HG03571 (cell line): ENCODE results near the gene ZBTB37.
A peak's percentile ranks its signal among the peaks of the same experiment; 100 is the strongest.
"Not testable (repeated sequence)": the region's sequence is repeated elsewhere in the genome, so short reads cannot be mapped to it uniquely, and the experiment has no call there.

Source experiments
- ATAC-seq: cut with Tn5 transposase; IDR thresholded peaks from one replicate; pipeline ENCODE4 v1.9.1; 2021; ENCODE audit not compliant: unreplicated experiment

ZBTB37 gene

DNA sequence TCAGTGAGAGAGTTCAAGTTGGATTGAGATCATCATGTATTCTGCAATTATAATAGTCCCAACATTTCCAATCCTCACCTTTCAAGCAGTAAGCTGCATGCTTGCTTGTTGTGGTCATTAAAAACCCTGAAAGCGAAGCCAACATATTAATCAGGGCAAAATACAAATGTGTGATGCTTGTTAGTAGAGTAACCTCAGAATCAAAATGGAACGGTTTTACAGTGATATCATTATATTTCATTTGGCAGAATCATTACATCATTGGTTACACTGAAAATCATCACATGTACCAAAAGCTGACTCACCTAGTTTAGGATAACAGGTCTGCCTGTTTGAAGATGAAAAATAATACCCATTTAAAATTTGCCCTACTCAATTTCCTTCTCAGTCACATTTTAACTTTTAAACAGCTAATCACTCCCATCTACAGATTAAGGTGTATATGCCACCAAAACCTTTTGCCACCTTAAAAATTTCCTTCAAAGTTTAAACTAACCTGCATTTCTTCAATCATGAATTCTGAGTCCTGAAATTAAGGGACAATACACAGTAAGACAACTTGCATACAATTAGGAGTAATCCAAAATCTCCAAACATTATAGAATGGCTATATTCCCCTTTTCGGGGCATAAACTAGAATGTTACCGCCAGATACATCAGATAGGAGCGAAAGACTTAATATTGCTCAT, 3.9 kb upstream of the ZBTB37 start:
- ATAC-seq: no peak

DNA sequence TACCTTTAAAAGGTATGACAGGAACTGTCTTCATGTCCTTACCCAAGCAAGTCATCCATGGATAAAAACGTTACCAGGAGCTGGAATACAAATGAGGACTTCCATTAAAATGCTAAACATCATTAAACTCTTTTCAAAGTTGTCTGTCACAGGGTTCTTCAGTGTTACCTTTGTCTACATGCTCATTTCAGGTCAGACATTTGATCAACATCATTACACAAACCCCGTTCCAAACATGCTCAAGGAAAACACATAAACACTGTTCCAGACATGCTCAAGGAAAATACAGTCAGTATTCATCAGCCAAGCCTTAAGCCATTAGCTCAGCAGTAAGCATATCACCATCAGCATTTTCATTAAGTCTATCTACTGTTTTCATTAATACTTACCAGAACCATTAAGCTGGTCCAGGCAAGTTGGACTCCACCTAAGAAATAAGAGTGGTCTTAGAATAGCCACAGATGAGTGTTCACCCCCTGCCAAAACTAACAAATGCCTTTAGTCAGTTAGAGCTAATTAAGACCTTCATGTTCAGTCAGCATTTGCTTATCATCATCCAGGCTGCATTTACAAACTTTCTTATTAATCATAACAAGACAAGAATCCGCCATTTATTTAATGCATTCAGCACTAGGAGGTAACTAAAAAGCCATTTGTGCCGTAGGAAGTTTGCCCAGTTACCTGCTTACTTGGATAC, 2.6 kb upstream of the ZBTB37 start:
- no peak for ATAC-seq

DNA sequence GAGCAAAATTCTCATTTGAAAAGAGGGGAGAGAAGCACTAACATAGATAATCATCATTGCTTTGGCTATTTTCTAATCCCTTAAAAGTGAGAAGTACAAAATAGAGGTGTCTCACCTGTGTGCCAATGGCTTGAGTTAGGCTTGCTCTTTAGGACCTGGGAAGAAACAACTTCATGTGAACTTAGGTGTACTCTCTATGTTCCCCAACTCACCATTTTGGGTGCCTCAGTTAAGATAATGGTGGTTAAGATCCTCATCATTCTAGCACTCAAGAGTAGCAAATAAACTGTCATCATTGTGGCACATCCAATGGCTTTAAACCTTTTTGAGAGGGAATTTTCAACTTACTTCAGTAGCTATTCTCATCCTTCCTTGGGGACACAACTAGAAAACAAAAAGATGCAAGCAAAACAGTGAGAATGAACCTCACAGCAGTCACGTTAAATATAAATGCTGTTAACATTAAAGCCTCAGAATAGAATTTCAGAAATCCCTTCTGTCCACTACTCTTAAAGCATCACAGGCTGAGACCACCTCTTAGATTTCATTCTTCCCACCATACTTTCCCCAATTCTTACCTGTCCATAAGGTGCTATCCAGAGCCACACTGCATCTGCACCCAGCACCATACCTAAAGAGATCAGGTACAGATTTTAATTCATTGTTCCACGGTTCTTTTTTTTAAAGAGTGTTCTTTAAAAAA, 1.6 kb upstream of the ZBTB37 start:
- no peak for ATAC-seq

DNA sequence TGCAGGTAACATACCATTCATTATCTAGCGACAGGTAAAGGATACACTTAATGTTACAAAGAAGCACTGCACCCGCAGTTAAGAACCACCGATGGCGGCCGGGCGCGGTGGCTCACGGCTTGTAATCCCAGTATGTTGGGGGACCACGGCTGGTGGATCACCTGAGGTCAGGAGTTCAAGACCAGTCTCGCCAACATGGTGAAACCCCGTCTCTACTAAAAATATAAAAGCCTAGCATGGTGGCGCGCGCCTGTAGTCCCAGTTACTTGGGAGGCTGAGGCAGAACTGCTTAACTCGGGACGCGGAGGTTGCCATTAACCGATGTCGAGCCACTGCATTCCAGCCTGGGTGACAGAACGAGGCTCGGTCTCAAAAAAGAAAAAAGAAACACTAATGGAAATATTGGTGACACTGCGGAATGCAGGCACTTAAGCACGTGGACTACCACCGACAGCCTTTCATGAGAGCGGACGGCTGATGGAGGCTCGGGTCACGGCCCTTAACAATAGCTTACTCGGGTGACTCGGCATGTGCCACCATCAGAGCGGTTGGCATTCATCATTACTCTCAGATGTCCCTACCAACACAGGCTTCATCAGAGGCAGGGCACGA, 933 bp upstream of the ZBTB37 start:
- no peak for ATAC-seq

DNA sequence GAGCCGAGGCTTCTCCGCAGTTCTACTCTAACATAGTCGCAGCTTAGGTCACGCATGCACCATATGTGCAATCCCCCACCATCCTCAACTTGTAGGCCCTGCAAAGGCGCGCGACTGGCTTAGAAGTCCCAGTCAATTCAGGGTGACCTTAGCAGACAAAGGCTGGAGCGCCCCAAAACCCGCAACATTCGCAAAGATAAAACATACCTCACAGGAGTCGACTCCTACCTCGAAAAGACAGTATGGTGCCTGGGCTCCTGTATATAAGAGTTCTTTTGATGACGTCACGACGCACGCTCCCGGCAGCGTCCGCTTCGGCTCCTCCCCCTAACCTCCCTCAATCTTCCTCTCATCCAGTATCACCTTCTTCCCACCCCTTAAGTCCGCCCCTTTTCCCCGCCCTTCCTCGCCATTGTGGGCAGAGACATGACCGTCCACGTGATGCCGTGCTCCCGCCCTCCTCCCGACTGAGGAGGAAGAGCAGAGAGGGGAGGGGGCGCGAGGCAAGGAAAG, 371 bp upstream of the ZBTB37 start, which contains the start of gene GAS5:
TSS of gene GAS5 (minus strand) at position 237 of the 513 bp plus-strand sequence.
- ATAC-seq: peak; percentile 71

DNA sequence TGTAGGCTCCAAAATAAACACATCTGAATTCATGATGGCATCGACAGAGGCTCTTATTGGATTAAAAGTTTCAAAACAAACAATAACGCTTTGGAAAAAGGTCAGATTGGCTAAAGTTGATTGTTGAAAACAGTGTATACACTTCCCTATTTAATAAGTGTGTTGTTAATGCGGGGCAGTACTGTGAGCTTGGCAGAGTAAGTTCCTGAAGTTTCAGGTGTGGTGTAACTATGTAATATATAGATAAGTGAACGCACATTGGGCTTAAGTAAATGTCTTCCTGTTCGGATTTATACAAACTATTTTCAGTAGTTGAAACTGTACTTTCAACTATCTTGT, 810 bp downstream of the ZBTB37 start:
- no peak for ATAC-seq

DNA sequence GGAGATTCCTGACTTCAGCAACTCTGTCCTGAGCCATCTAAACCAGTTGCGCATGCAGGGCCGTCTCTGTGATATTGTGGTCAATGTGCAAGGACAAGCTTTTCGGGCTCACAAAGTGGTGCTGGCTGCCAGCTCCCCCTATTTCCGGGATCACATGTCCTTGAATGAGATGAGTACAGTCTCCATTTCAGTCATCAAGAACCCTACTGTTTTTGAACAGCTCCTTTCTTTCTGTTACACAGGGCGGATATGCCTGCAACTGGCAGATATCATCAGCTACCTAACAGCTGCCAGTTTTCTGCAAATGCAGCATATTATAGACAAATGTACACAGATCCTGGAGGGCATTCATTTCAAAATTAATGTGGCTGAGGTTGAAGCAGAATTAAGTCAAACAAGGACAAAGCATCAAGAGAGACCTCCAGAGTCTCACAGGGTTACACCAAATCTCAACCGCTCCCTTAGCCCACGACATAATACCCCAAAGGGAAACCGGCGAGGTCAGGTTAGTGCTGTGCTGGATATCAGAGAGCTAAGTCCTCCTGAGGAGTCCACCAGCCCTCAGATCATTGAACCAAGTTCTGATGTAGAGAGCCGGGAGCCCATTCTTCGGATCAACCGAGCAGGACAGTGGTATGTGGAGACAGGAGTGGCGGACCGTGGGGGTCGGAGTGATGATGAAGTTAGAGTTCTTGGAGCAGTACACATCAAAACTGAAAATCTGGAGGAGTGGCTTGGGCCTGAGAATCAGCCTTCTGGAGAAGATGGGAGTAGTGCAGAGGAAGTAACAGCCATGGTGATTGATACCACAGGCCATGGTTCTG, 2.3 kb downstream of the ZBTB37 start:
- peak; percentile 19 for ATAC-seq

DNA sequence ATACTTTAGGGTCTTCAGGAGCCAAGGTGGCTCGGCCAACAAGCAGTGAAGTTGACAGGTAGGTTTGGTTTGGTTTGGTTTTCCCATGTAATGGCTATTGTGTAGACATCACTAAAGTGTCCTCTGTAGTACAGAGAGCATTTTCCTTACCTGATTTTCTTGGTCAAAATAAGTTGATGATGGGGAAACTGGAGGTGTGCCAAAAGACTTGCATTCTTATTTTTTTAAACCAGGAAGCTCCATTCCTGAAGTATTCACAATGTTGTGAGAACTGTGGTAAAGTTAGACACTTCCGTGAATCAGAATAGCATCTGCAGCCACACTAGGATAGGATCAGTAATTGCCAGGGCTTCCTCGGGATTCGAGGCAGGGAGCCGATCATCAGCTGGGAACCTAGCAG, 2.9 kb downstream of the ZBTB37 start:
- ATAC-seq: no peak

DNA sequence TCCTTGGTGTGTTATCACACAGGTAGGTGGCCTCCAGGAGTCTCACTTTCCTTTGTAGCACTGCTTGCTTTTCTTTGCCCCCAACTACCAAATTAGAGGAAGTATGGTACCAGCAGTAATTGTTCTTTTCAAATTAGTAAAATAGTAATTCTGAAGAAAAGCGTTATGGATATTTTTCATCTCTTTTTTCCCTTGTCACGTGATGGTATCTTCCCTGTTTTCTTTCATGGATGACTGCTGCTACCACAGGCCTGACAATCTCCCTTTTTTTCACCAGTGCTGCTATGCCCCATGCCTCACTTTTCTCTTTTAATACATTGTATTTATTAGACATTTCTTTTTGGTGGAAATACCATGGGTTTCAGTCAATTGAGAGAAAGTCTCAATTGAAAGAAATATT, 3.3 kb downstream of the ZBTB37 start:
- no peak for ATAC-seq

DNA sequence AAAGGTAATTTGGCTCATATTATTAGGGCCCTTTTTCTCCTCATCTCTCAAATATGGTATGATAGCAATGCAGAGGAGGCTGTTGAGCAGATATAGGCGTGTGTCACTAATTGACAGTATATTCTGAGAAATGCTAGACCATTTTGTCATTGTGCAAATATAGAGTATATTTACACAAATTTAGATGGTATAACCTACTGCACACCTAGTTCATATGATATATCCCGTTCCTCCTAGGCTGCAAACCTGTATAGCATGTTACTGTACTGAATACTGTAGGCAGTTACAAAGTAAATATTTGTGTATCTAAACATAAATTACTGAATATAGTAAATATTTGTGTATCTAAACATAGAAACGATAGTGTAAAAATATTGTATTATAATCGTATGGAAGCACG, 8.6 kb downstream of the ZBTB37 start:
- no peak for ATAC-seq

DNA sequence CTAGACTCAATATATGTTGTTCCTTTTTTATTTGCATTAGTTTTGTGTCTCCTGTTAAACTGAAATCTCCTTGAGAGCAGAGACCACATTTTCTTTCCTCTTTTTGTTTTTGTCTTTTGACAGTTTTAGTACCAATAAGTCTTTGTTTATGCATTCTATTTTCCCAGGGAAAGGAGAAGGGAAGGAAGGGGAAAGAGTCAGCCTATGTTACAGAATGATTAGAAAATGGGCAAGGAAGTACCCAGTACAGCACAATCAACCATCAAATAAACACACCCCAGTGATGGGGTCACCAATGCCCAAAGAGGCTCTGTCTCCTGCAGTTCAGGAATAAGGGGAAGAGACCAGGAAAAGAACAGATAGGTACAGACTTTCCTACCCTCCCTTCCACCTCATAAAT, 10.1 kb downstream of the ZBTB37 start:
- ATAC-seq: no peak

DNA sequence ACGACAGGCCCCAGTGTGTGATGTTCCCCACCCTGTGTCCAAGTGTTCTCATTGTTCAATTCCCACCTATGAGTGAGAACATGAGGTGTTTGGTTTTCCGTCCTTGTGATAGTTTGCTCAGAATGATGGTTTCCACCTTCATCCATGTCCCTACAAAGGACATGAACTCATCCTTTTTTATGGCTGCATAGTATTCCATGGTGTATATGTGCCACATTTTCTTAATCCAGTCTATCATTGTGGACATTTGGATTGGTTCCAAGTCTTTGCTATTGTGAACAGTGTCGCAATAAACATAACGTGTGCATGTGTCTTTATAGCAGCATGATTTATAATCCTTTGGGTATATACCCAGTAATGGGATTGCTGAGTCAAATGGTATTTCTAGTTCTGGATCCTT, 12.9 kb downstream of the ZBTB37 start:
- ATAC-seq: not testable (repeated sequence)

DNA sequence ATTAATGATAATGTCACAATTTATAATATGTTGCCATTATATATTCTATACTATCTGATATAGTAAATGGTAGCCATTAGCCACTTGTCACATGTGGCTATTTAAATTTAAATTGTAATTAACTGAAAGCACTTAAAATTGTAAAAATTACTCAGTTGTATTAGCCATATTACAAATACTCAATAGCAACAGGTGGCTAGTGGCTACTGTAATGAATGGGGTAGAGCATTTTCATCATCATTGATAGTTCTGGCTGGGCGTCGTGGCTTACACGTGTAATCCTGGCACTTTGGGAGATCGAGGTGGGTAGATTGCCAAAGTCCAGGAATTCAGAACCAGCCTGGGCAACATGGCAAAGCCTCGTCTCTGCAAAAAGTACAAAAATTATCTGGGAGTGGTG, 16.5 kb downstream of the ZBTB37 start:
- no peak for ATAC-seq

DNA sequence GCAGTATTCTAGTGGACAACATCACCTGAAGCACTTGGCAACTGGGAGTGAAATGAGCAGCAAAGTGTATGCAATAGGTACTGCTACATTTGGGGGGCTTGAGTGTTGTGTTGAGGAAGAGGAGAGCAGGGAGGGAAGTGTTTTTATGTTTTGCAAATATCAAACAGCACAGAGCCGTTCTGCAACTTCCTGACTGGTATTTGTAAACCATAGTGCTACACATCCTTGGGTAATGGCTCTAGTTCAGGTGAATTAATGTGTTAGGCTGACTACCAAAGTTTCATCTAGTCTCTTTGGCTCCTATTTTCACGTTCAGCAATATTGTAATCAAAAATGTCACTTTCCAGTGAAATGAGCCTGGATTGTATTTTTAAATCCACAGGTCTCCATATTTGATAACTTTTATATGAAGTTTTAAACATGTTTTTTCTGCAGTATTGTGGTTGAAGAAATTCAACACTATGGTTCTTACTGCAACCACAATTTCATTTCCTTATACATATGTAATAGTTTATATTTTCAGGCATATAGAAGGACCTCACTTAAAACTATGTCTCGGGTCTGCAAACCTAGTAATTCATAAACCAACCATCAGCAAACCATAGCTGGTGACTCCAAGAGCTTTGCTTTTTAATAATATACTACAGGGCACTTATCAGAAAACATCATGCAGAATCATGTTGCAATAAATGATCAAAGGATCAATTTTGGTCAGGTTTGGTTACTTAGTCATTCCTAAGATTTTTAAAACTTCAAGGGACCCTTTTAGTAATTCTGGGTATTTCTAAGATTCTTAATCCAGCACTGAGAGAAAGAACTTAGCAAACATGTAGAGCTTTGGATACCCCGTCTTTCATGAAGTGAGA, 18.8 kb downstream of the ZBTB37 start:
- no peak for ATAC-seq

DNA sequence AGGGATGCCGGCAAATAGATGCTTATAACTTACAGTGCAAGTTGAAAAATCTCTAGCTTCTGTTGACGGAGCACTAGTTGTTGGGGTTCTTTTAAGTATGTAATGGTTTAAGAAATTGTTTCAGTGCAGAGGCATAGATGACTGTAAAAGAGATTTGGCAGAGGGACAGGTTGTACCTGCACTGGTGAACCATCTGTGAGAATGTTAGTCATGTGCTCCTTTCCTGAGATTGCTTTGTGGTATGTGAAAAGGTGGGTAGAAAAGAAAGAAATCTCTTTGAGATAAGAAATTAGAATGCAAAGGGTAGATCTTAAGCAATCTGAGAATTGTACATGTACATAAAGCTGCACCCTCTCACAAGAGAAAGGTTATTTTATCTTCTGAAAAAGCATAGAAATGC, 19.4 kb downstream of the ZBTB37 start:
- no peak for ATAC-seq

DNA sequence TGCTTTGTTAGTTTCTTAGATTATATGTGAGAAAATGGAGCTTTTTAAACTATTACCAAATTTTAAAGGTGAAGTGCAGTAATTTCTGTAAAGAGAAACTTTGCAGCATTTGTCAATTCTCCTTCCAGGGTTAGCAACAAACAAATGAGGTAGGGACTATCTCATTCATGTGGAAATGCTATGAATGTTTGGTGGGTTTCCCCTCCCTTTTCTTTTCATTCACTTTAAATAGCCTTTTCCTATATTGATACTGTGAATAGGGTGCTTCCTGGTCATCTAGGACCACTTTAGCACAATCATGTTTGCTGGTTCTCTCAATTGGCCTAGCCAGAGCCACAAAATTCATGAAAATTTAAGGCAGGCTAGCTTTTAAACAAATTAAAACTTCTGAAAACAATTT, 20.6 kb downstream of the ZBTB37 start:
- ATAC-seq: no peak

DNA sequence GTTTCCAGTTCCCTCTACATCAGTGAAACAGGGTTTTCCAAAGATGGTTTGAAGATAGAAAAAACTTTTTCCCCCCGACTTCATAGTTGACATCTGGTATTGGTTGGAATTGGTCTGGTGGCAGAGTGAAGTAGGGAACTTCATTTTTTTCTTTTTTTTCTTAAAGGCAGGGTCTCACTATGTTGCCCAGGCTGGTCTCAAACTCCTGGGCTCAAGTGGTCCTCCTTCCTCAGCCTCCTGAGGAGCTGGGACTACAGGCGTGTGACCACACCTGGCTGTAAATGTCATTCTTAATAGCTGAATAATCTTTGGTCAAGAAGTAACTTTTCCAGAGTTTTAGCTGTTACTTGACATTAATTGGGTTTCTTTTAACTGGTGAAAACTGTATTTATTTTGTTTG, 21.7 kb downstream of the ZBTB37 start:
- ATAC-seq: no peak

DNA sequence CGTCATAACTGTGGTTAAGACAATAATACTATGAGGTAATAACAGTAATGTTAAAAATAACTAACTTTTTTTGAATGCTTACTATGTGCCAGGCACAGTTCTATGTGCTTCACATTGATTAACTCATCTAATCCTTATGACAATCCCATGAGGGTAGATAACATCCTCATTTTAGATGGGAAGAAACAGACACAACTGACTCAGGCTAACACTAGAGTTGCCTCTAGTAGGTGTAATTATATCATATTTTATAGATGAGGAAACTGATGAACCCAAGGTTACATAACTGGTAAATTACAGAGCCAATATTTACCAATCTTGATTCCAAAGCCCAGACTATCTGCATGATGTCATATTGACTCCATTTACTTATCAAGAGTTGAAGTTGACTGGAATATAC, 25.4 kb downstream of the ZBTB37 start:
- ATAC-seq: no peak

DNA sequence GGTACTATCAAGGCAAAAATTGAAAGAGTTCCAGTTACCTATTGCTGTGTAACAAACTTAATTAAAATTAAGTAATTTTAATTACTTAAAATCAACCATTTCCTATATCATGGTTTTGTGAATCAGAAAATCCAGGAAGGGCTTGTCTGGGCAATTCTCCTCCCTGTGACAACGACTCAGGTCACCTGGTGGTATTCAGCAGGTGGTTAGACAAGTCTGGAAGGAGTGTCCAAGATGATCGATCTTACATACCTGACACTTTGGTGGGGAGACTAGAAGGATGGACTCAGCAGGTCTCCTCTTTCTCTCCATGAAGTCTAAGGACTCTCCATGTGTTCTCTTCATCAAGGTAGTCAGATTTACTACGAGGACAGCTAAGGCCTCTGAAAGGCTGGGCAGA, 26.0 kb downstream of the ZBTB37 start:
- ATAC-seq: no peak

DNA sequence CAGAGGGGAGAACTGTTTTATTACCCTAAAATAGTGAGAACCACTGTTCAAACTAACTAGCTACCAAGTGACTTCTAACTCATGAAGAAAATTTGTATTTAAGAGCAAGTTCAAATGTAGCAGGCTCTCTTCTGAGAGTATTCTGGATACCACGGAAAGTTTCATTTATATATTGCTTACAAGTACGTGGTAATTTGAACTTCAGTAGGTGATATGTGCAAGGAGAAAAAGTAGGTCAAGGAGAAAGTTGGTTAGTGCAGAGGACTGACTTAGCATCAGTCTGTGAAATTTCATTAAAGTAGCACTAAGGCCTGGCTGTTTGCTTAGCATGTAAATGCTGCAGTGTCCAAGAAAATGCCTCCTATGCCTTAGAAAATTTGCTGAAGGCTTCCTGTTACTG, 32.2 kb downstream of the ZBTB37 start:
- ATAC-seq: no peak
